WERI-Rb-1 (cell line): Measurements from ENCODE around the gene SOAT2.

Source experiments
- DNase-seq: peaks from one replicate; pipeline ENCODE4 v3.0.0-alpha.2; 2020
- H3K27ac ChIP-seq: fragments of 250-450 bp; sonication (Bioruptor Pico); 2 replicates; pipeline ENCODE4 v1.5.1; 2020; ENCODE audit warnings: mild to moderate bottlenecking, moderate library complexity
- H3K27me3 ChIP-seq: fragments of 250-450 bp; sonication (Bioruptor Pico); 2 replicates; pipeline ENCODE4 v1.5.1; 2021; ENCODE audit warnings: mild to moderate bottlenecking, low read depth, moderate library complexity; ENCODE audit not compliant: insufficient read depth, severe bottlenecking
- H3K36me3 ChIP-seq: fragments of 250-450 bp; sonication (Bioruptor Pico); 2 replicates; pipeline ENCODE4 v1.5.1; 2020; ENCODE audit warnings: mild to moderate bottlenecking, moderate library complexity
- H3K4me3 ChIP-seq: 2 replicates; pipeline ENCODE4 v1.5.1; 2011; ENCODE audit warnings: low read depth, mild to moderate bottlenecking, control low read depth, low read length
- H3K9me3 ChIP-seq: fragments of 250-450 bp; sonication (Bioruptor Pico); 2 replicates; pipeline ENCODE4 v1.5.1; 2021; ENCODE audit warnings: mild to moderate bottlenecking, moderate library complexity; ENCODE audit not compliant: severe bottlenecking
- TF ChIP-seq, protein P1 (sequence below): IDR thresholded peaks from 2 replicates; pipeline ENCODE4 v1.5.1; 2011; ENCODE audit warnings: low read depth, mild to moderate bottlenecking, control low read depth, inconsistent platforms, low read length

Gene SOAT2

DNA sequence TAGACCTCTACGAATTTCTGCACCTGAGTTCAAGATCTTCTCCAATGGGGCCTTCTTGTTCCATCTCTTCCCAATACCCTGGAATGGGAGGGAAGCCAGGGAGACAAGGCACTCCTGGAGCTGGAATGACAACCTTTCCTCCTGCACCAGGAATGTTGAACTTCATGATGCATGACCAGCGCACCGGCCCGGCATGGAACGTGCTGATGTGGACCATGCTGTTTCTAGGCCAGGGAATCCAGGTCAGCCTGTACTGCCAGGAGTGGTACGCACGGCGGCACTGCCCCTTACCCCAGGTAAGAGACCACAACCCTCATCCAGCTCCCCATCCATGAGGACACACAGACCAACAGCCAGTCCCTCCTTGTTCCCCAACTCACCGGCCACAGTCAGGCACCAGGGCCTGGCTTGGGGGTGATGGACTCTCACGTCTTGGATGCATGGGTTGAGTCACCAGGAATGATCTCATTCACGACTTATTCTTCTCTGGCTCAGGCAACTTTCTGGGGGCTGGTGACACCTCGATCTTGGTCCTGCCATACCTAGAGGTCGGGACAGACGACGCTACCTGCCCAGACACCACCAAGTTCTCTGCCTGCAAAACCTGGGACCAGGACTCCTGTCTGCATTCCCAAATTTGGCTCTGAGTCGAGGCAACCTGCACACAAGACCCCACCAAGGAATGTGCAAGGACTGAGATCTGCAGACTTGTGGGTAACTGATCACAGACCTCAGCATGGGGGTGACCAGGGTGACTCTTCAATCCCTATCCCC lies 20.5 kb downstream of the SOAT2 start:
- no peak overlapping the region for H3K27ac ChIP-seq
- TF ChIP-seq, protein P1, sequence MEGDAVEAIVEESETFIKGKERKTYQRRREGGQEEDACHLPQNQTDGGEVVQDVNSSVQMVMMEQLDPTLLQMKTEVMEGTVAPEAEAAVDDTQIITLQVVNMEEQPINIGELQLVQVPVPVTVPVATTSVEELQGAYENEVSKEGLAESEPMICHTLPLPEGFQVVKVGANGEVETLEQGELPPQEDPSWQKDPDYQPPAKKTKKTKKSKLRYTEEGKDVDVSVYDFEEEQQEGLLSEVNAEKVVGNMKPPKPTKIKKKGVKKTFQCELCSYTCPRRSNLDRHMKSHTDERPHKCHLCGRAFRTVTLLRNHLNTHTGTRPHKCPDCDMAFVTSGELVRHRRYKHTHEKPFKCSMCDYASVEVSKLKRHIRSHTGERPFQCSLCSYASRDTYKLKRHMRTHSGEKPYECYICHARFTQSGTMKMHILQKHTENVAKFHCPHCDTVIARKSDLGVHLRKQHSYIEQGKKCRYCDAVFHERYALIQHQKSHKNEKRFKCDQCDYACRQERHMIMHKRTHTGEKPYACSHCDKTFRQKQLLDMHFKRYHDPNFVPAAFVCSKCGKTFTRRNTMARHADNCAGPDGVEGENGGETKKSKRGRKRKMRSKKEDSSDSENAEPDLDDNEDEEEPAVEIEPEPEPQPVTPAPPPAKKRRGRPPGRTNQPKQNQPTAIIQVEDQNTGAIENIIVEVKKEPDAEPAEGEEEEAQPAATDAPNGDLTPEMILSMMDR, result no peak
- H3K27me3 ChIP-seq, result no peaks in the 10 kb centered on the region
- no peak for DNase-seq
- no peaks in the 10 kb centered on the region for H3K9me3 ChIP-seq
- no peak overlapping the region for H3K4me3 ChIP-seq
- H3K36me3 ChIP-seq, result no peaks in the 10 kb centered on the region

DNA sequence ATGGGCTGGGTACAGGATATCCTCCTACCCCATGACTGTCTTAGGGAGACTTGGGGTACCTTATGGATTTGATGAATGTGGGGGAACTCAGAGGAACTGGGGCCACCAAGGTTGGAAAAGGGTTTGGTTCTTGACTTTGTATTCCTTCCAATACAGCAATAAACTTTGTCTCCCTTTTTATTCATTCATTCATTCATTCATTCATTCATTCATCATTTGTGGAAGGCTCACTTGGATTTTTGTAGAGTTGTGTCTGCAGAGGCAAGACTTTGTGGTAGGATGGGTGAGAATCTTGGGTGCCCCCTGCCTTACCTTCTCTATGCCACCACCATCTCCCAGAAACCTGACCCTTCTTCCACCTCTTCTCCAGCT lies 21.1 kb downstream of the SOAT2 start:
- TF ChIP-seq, protein P1, result no peak
- H3K4me3 ChIP-seq, result no peak overlapping the region
- H3K27me3 ChIP-seq, result no peaks in the 10 kb centered on the region
- no peak overlapping the region for H3K27ac ChIP-seq
- no peak for DNase-seq
- H3K9me3 ChIP-seq, result no peaks in the 10 kb centered on the region
- no peaks in the 10 kb centered on the region for H3K36me3 ChIP-seq

DNA sequence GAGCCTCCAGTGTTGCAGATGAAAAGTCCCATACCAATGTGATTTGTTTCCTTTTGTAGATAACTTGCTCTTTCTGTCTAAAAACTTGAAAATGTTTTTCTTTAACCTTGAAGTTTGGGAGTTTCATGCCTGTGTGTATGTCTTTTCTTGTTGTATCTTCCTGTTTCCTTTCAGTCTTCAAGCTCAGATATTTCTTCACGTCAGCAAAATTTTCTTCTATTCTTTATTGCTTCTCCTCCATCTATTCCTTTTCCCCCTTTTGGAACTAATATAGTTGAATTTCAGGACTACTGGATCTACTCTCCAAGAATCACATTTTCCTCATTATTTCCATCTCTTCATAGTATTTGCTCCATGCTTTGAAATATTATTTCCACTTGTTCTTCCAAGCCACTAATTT lies 23.9 kb downstream of the SOAT2 start:
- Histone ChIP-seq H3K27ac (no peak overlapping the region), H3K36me3 (no peaks in the 10 kb centered on the region), H3K27me3 (no peaks in the 10 kb centered on the region), H3K4me3 (no peak overlapping the region), H3K9me3 (no peaks in the 10 kb centered on the region)
- DNase-seq, result no peak
- TF ChIP-seq, protein P1, result no peak

DNA sequence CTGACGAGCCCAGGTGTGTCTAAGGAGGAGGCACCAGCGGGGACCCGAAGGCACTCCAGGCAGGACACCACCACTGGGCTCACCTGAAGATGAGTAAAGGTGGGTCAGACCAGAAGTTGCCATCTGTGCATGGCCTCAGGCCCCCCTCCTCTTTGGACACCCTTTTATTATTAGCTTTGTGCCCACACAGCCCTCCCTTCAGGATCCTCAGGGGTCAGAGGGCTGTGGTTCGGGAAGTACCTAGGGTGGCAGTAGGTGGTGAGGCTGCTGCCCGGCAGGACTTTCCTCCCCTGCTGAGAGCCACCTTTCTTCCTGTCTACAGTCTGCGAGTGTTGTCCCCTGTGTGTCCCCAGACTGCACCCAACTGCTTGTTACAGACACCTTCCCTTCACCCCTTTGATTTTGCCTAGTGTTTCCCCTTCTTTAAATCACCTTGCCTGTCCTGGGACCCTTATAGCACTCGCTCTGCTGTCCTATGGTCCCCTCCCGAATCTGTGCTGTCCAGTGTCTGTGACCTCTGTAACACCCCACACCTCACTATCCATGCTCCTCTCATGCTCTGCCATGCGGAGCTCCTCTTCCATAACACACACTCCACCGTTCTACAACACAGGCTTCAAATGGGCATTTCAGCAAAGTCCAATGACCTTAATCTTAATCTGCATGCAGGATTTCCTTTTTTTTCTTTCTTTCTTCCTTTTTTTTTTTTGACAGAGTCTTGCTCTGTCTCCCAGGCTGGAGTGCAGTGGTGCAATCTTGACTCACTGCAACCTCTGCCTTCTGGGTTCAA lies 25.7 kb downstream of the SOAT2 start:
- no peaks in the 10 kb centered on the region for H3K27me3 ChIP-seq
- no peaks in the 10 kb centered on the region for H3K36me3 ChIP-seq
- no peak overlapping the region for H3K27ac ChIP-seq
- no peak for DNase-seq
- TF ChIP-seq, protein P1, result no peak
- H3K9me3 ChIP-seq, result no peaks in the 10 kb centered on the region
- no peak overlapping the region for H3K4me3 ChIP-seq

DNA sequence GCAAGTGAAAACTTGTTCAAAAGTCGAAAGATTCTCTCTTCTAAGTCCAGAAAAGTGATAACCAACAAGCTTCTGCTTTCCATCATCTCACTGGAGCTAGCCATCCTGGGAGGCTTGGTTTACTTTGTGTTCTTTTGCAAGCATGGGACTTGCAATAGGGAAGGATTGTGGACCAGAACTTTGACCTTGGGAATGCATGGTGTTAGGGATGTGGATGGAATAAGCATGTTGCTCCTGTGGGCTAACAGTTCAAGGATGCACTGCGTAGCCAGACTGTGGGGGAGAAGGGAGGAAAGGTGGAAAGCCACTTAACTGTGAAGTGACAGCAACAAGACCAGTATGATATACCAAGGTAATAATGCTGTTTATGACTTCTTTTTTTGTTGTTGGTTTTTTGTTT lies 28.6 kb downstream of the SOAT2 start:
- H3K27me3 ChIP-seq, result no peaks in the 10 kb centered on the region
- H3K27ac ChIP-seq, result no peak overlapping the region
- H3K36me3 ChIP-seq, result no peaks in the 10 kb centered on the region
- no peak for DNase-seq
- no peak overlapping the region for H3K4me3 ChIP-seq
- H3K9me3 ChIP-seq, result peaks cover under 1% of the 10 kb centered on the region
- TF ChIP-seq, protein P1, result no peak
